ENCODE measurements around the gene MGMT.

GRCh38 chr10:129419397-129419796 is 47.6 kb upstream of the MGMT start:
- TF ChIP-seq CTCF (IDR thresholded peaks at IDR 0.05), result no peak
- TF ChIP-seq POLR2A (IDR thresholded peaks at IDR 0.05), result no peak
